H1 (cell line): ENCODE data around the gene HIGD1B. TPM values are rescaled to one million over a fixed set of nuclear protein-coding genes. Genes with fewer than 3 reads are reported as not detected.

Experiments
- CTCF ChIA-PET: fragments of 300-600 bp; sonication (Branson Sonifier 250); formaldehyde crosslinking; loops from one replicate; lab custom pipeline; 2021; ENCODE audit not compliant: partially characterized antibody; lab: Charles Lee
- POLR2A ChIA-PET: fragments of 300-600 bp; sonication (Branson Sonifier 250); formaldehyde crosslinking; loops from one replicate; lab custom pipeline; 2021; ENCODE audit warnings: inconsistent platforms; ENCODE audit not compliant: partially characterized antibody; lab: Charles Lee
- DNase-seq, 2 experiments: peaks; one replicate each; pipeline versions ENCODE4 v3.0.0 to v3.0.0-alpha.2; 2010 to 2022; ENCODE audit warnings: low spot score in 2 of 2, low read depth in 1 of 2, mixed read lengths in 1 of 2
- FAIRE-seq: peaks from 2 replicates; lab custom pipeline; 2011; peaks lifted over from hg19 to GRCh38; lab: Jason Lieb, UNC
- H2AFZ ChIP-seq: 2 replicates; pipeline ENCODE4 v1.8.1; 2012; ENCODE audit warnings: low read length, inconsistent platforms
- H2AK5ac ChIP-seq: 2 replicates; pipeline ENCODE4 v1.6.1; 2013; ENCODE audit warnings: low read depth, low read length
- H2BK120ac ChIP-seq: replicated peaks from 2 replicates; pipeline ENCODE3; 2013; ENCODE audit warnings: low read depth, low read length, inconsistent platforms
- H2BK12ac ChIP-seq: 2 replicates; pipeline ENCODE4 v1.6.1; 2013; ENCODE audit warnings: low read depth, low read length
- H2BK15ac ChIP-seq: 2 replicates; pipeline ENCODE4 v1.6.1; 2013; ENCODE audit warnings: low read length
- H2BK20ac ChIP-seq: 2 replicates; pipeline ENCODE4 v1.6.1; 2013; ENCODE audit warnings: low read length
- H2BK5ac ChIP-seq: 2 replicates; pipeline ENCODE4 v1.6.1; 2013; ENCODE audit warnings: low read depth, low read length
- H3K14ac ChIP-seq: 2 replicates; pipeline ENCODE4 v1.6.1; 2013; ENCODE audit warnings: inconsistent platforms; ENCODE audit not compliant: insufficient read length
- H3K18ac ChIP-seq: 2 replicates; pipeline ENCODE4 v1.6.1; 2013; ENCODE audit warnings: low read length; ENCODE audit errors: extremely low read depth
- H3K23ac ChIP-seq: 2 replicates; pipeline ENCODE4 v1.6.1; 2013; ENCODE audit warnings: inconsistent platforms; ENCODE audit not compliant: insufficient read length
- H3K23me2 ChIP-seq: 2 replicates; pipeline ENCODE4 v1.6.1; 2013; ENCODE audit warnings: low read depth, low read length
- H3K27ac ChIP-seq: 2 replicates; pipeline ENCODE4 v1.6.1; 2011; ENCODE audit warnings: low read depth, low read length, inconsistent platforms
- H3K27me3 ChIP-seq, 4 experiments: replicated peaks in 1 of 4; 1 replicate in 1 of 4; 2 replicates in 3 of 4; pipeline versions ENCODE4 v1.6.1 to v1.8.1; 2011 to 2013; ENCODE audit warnings: low read length in 3 of 4, mild to moderate bottlenecking in 3 of 4, inconsistent platforms in 2 of 4, mixed read lengths in 2 of 4, moderate library complexity in 1 of 4; ENCODE audit not compliant: control insufficient read depth in 3 of 4, insufficient read depth in 3 of 4; ENCODE audit errors: extremely low read depth in 1 of 4
- H3K36me3 ChIP-seq, 4 experiments: 2 replicates each; pipeline versions ENCODE4 v1.6.1 to v1.8.1; 2011 to 2013; ENCODE audit warnings: mild to moderate bottlenecking in 4 of 4, low read length in 3 of 4, moderate library complexity in 2 of 4, control low read depth in 1 of 4, inconsistent platforms in 1 of 4; ENCODE audit not compliant: insufficient read depth in 4 of 4, control insufficient read depth in 2 of 4
- H3K4ac ChIP-seq: replicated peaks from 2 replicates; pipeline ENCODE3; 2013; ENCODE audit warnings: low read length, low read depth, mixed read lengths, inconsistent platforms; ENCODE audit not compliant: insufficient read length
- H3K4me1 ChIP-seq, 4 experiments: replicated peaks in 1 of 4; 1 replicate in 1 of 4; 2 replicates in 3 of 4; pipeline versions ENCODE4 v1.6.1 to v1.8.1; 2011 to 2013; ENCODE audit warnings: low read length in 3 of 4, inconsistent platforms in 2 of 4, mixed read lengths in 1 of 4; ENCODE audit not compliant: insufficient read depth in 4 of 4, control insufficient read depth in 3 of 4
- H3K4me2 ChIP-seq, 2 experiments: 2 replicates each; pipeline versions ENCODE4 v1.6.1 to v1.8.1; 2011 to 2013; ENCODE audit warnings: low read depth in 2 of 2, low read length in 2 of 2, control low read depth in 1 of 2, inconsistent platforms in 1 of 2, mild to moderate bottlenecking in 1 of 2; ENCODE audit not compliant: insufficient read depth in 1 of 2
- H3K4me3 ChIP-seq, 4 experiments: fragments of 200-600, 300-600 bp in 1 of 4; sonication (generic), shearing (Covaris generic), sonication (Bioruptor Twin) in 1 of 4; 2 replicates each; pipeline versions ENCODE4 v1.5.1 to v1.8.1; 2011 to 2016; ENCODE audit warnings: low read length in 4 of 4, low read depth in 3 of 4, control low read depth in 2 of 4, inconsistent platforms in 2 of 4, mild to moderate bottlenecking in 2 of 4, mixed read lengths in 1 of 4, moderate library complexity in 1 of 4; ENCODE audit not compliant: insufficient read depth in 2 of 4; ENCODE audit errors: extremely low read depth in 1 of 4
- H3K56ac ChIP-seq: replicated peaks from 2 replicates; pipeline ENCODE3; 2013; ENCODE audit warnings: low read depth, mild to moderate bottlenecking, mixed read lengths, low read length, inconsistent platforms; ENCODE audit not compliant: insufficient read length
- H3K79me1 ChIP-seq: 2 replicates; pipeline ENCODE4 v1.6.1; 2013; ENCODE audit warnings: low read depth, low read length, control low read depth
- H3K79me2 ChIP-seq, 2 experiments: 2 replicates each; pipeline versions ENCODE4 v1.6.1 to v1.8.1; 2012 to 2013; ENCODE audit warnings: low read length in 2 of 2, mild to moderate bottlenecking in 2 of 2, inconsistent platforms in 1 of 2; ENCODE audit not compliant: insufficient read depth in 2 of 2, control insufficient read depth in 1 of 2
- H3K9ac ChIP-seq, 4 experiments: replicated peaks in 1 of 4; 1 replicate in 1 of 4; 2 replicates in 3 of 4; pipeline versions ENCODE4 v1.6.1 to v1.8.1; 2011 to 2013; ENCODE audit warnings: low read depth in 3 of 4, low read length in 3 of 4, control low read depth in 2 of 4, mild to moderate bottlenecking in 2 of 4, moderate library complexity in 2 of 4, inconsistent platforms in 1 of 4; ENCODE audit errors: extremely low read depth in 1 of 4
- H3K9me3 ChIP-seq, 2 experiments: 2 replicates each; pipeline versions ENCODE4 v1.6.1 to v1.8.1; 2012 to 2013; ENCODE audit warnings: mild to moderate bottlenecking in 2 of 2, moderate library complexity in 2 of 2, control low read depth in 1 of 2, inconsistent platforms in 1 of 2, low read depth in 1 of 2, low read length in 1 of 2, mixed read lengths in 1 of 2; ENCODE audit not compliant: insufficient read depth in 2 of 2
- H4K20me1 ChIP-seq, 2 experiments: replicated peaks in 1 of 2; 2 replicates each; pipeline versions ENCODE3 to v1.8.1; 2011 to 2013; ENCODE audit warnings: inconsistent platforms in 2 of 2, low read length in 2 of 2, mild to moderate bottlenecking in 1 of 2; ENCODE audit not compliant: insufficient read depth in 2 of 2, control insufficient read depth in 1 of 2
- H4K5ac ChIP-seq: 2 replicates; pipeline ENCODE4 v1.6.1; 2013; ENCODE audit warnings: low read length, low read depth, mixed read lengths, inconsistent platforms; ENCODE audit not compliant: insufficient read length
- H4K8ac ChIP-seq: 2 replicates; pipeline ENCODE4 v1.8.0; 2013; ENCODE audit warnings: mild to moderate bottlenecking, moderate library complexity, low read length, inconsistent platforms; ENCODE audit not compliant: insufficient read depth; ENCODE audit errors: extremely low read depth
- H4K91ac ChIP-seq: replicated peaks from 2 replicates; pipeline ENCODE3; 2013; ENCODE audit warnings: low read length, mixed read lengths, inconsistent platforms; ENCODE audit not compliant: insufficient read length
- ATF3 ChIP-seq: IDR thresholded peaks from 2 replicates; pipeline ENCODE4 v1.6.1; 2011; ENCODE audit warnings: low read depth, mild to moderate bottlenecking, low read length; ENCODE audit not compliant: insufficient read depth
- CREB1 ChIP-seq: IDR thresholded peaks from 2 replicates; pipeline ENCODE4 v1.6.1; 2012; ENCODE audit warnings: inconsistent platforms
- HDAC6 ChIP-seq: IDR thresholded peaks from one replicate; pipeline ENCODE4 v1.7.1; 2012; ENCODE audit warnings: low read depth, mild to moderate bottlenecking, inconsistent platforms, low read length, moderate library complexity
- KDM4A ChIP-seq: IDR thresholded peaks from one replicate; pipeline ENCODE4 v1.7.1; 2012; ENCODE audit warnings: low read depth, mild to moderate bottlenecking, moderate library complexity, low read length, inconsistent platforms; ENCODE audit not compliant: severe bottlenecking
- MAFK ChIP-seq: IDR thresholded peaks from 2 replicates; pipeline ENCODE4 v1.6.1; 2012; ENCODE audit warnings: low read depth, mild to moderate bottlenecking, improper control_type of control experiment, low read length
- POLR2AphosphoS5 ChIP-seq: IDR thresholded peaks from 2 replicates; pipeline ENCODE4 v1.6.1; 2011; ENCODE audit warnings: low read depth, low read length
- SAP30 ChIP-seq: fragments of 300-600 bp; sonication (generic); IDR thresholded peaks from 2 replicates; pipeline ENCODE4 v1.7.1; 2012; ENCODE audit warnings: low read length, moderate library complexity, mild to moderate bottlenecking, inconsistent platforms; ENCODE audit not compliant: insufficient read depth, insufficient replicate concordance
- SIN3A ChIP-seq, 2 experiments: IDR thresholded peaks in 1 of 2; conservative IDR thresholded peaks in 1 of 2; 2 replicates each; pipeline ENCODE4 v1.6.1; 2011 to 2012; ENCODE audit warnings: low read length in 2 of 2, improper control_type of control experiment in 1 of 2, low read depth in 1 of 2, mild to moderate bottlenecking in 1 of 2
- SP2 ChIP-seq: IDR thresholded peaks from 2 replicates; pipeline ENCODE4 v1.6.1; 2012; ENCODE audit warnings: mild to moderate bottlenecking, low read length, inconsistent platforms
- TBP ChIP-seq: IDR thresholded peaks from 2 replicates; pipeline ENCODE4 v1.6.1; 2011; ENCODE audit warnings: low read depth, low read length, improper control_type of control experiment
- TEAD4 ChIP-seq: IDR thresholded peaks from 2 replicates; pipeline ENCODE4 v1.6.1; 2012; ENCODE audit warnings: low read depth, low read length, inconsistent platforms, mixed read lengths
- WGBS, 2 experiments: shearing (Covaris generic) in 1 of 2; methylation state at CpG; one replicate each; pipeline versions ENCODE4 v1.1.6 to v1.1.7; 2013 to 2015; ENCODE audit warnings: low lambda C conversion rate in 2 of 2, mixed read lengths in 2 of 2, inconsistent platforms in 1 of 2, low coverage in 1 of 2, missing lambda C conversion rate in 1 of 2; ENCODE audit not compliant: insufficient replicate concordance in 2 of 2, insufficient coverage in 1 of 2, insufficient read length in 1 of 2; ENCODE audit errors: extremely low coverage in 1 of 2, missing lambda C conversion rate in 1 of 2; 5-methylcytosine and 5-hydroxymethylcytosine counted together
- polyA plus RNA-seq, 7 experiments: library from polyadenylated mRNA; depleted of rRNA in 3 of 7; stranded (reverse) in 5 of 7; unstranded in 2 of 7; fragments of >200 nt in 5 of 7; fragments of 200-250 nt in 2 of 7; gene quantifications; 1 replicate in 5 of 7; 2 replicates in 1 of 7; 4 replicates in 1 of 7; pipeline versions ENCODE4 v1.2.1 to v1.2.3, GENCODE V29; 2011 to 2013; ENCODE audit warnings: missing spikeins in 2 of 7, mixed read lengths in 2 of 7
- total RNA-seq: library from RNA; stranded (reverse); fragmentation: NEBNext Ultra II Directional; extraction: Animal tissue kit (Norgen Biotek cat#: 25700); gene quantifications from 2 replicates; pipeline ENCODE4 v1.2.1, GENCODE V29; 2021

HIGD1B gene
- total and polyA plus RNA-seq, 2 of the 8 experiments (the other 6 are each of a cell fraction or from before 2014, with no cell fraction given), result not detected

- no peak overlapping the region for H3K27ac ChIP-seq
- no peak overlapping the region for H4K91ac ChIP-seq
- no peak for FAIRE-seq
- H3K36me3 ChIP-seq, result peaks cover 16 to 50% (median 34%) of the 10 kb centered on the region in 4 experiments
- DNase-seq, result no peak
- H3K18ac ChIP-seq, result no peak overlapping the region
- peaks cover 3 to 9% of the 10 kb centered on the region in 2 experiments for H4K20me1 ChIP-seq
- H3K79me2 ChIP-seq, result peaks cover 0 to 45% of the 10 kb centered on the region in 2 experiments; a peak in 2 of 4 replicates
- no peak overlapping the region for H2BK20ac ChIP-seq
- no peak overlapping the region for H2BK5ac ChIP-seq
- no peak overlapping the region for H3K9ac ChIP-seq
- no peak overlapping the region for H3K23ac ChIP-seq
- no peak overlapping the region for H3K4me2 ChIP-seq
- POLR2A ChIA-PET, result interaction anchor here (1.4 kb wide), 1 partner anchor 10 kb away, joined by 5 read pairs; the partner anchor contains the start of gene EFTUD2
- CTCF ChIA-PET, result interaction anchor here (1.9 kb wide), 1 partner anchor 9 kb away, joined by 6 read pairs; no protein-coding TSS in a partner anchor
- peaks cover 2% of the 10 kb centered on the region; the same call in 1 of the 2 replicates for H3K79me1 ChIP-seq
- no peak overlapping the region for H4K5ac ChIP-seq
- H2BK15ac ChIP-seq, result no peak overlapping the region
- no peak overlapping the region for H2AK5ac ChIP-seq
- TF ChIP-seq KDM4A, result no peak
- TF ChIP-seq POLR2AphosphoS5, result no peak
- TF ChIP-seq SP2, result no peak
- TF ChIP-seq HDAC6, result no peak
- TF ChIP-seq ATF3, result no peak
- TF ChIP-seq TEAD4, result no peak
- TF ChIP-seq SAP30, result no peak
- no peak for TF ChIP-seq CREB1
- no peak for TF ChIP-seq MAFK
- no peak for TF ChIP-seq TBP
- TF ChIP-seq SIN3A (conservative IDR thresholded peaks at IDR 0.05 in 1 of 2, IDR thresholded peaks at IDR 0.05 in 1 of 2; ENCODE audit: low read depth in 1 of 2, low read length in 2 of 2), result no peak
- TF ChIP-seq, all 59 proteins: peak for 0
- no peak overlapping the region for H3K56ac ChIP-seq
- no peaks in the 10 kb centered on the region for H3K23me2 ChIP-seq
- no peaks in the 10 kb centered on the region for H3K27me3 ChIP-seq
- H2BK12ac ChIP-seq, result no peak overlapping the region
- H3K9me3 ChIP-seq, result no peaks in the 10 kb centered on the region
- no peak overlapping the region for H2AFZ ChIP-seq
- H3K4me3 ChIP-seq, result no peak overlapping the region
- 92% methylated on average over 10 of the region's 10 CpGs; no CpG with 5 or more reads in 1 of the 2 experiments for WGBS, 2 experiments
- H3K4ac ChIP-seq, result no peak overlapping the region
- H2BK120ac ChIP-seq, result no peak overlapping the region
- no peak overlapping the region for H4K8ac ChIP-seq
- no peaks in the 10 kb centered on the region for H3K4me1 ChIP-seq
- H3K14ac ChIP-seq, result no peak overlapping the region
These were observed 40.6 kb downstream of the HIGD1B start for GRCh38 chr17:44887971-44888954.
